Measurements from ENCODE around the gene YIPF2. TPM values are rescaled to one million over a fixed set of nuclear protein-coding genes. Genes with fewer than 3 reads are reported as not detected.

Gene YIPF2
- polyA plus RNA-seq, 1 of the 3 experiments (the other 2 are of a cell fraction) = 61.3 TPM

- Histone ChIP-seq H3K27me3 (ENCODE audit: insufficient read depth) (no peaks in the 10 kb centered on the region), H3K36me3 (replicated peaks in 1 of 2; ENCODE audit: control insufficient read depth in 1 of 2, insufficient read depth in 2 of 2, low read length in 1 of 2) (peaks cover 5 to 30% of the 10 kb centered on the region in 2 experiments)
- CTCF ChIA-PET = interaction anchor here (0.6 to 1.5 kb wide), 4 partner anchors 9 to 37 kb away, joined by 3 to 6 read pairs (median 4); no protein-coding TSS in a partner anchor
Measured at GRCh38 chr19:10907925-10908324, 20.5 kb downstream of the YIPF2 start.

GRCh38 chr19:10899151-10899653 is 29.2 kb downstream of the YIPF2 start:
- no peaks in the 10 kb centered on the region for H3K9me2 ChIP-seq
- no peak overlapping the region for H3K9ac ChIP-seq
- H4K20me1 ChIP-seq (ENCODE audit: insufficient read depth) = peaks cover 58% of the 10 kb centered on the region
- peak overlapping the region in 1 of 2 experiments; percentile 67; a peak in 2 of 4 replicates for H3K27ac ChIP-seq (ENCODE audit: low read depth in 2 of 2, low read length in 1 of 2)
- CTCF ChIA-PET = interaction anchor here (0.7 to 1.6 kb wide), 4 partner anchors 9 to 80 kb away, joined by 3 to 7 read pairs (median 4); no protein-coding TSS in a partner anchor
- H3K36me3 ChIP-seq (replicated peaks in 1 of 2; ENCODE audit: control insufficient read depth in 1 of 2, insufficient read depth in 2 of 2, low read length in 1 of 2) = no peaks in the 10 kb centered on the region
- no peaks in the 10 kb centered on the region for H3K27me3 ChIP-seq (ENCODE audit: insufficient read depth)
- POLR2A ChIA-PET = no interaction called here
- 47% methylated on average over 4 of the region's 10 CpGs for WGBS (ENCODE audit: low lambda C conversion rate)
- H3K4me3 ChIP-seq (ENCODE audit: low read depth in 2 of 2, low read length in 1 of 2) = no peak overlapping the region
- no peak overlapping the region for H2AFZ ChIP-seq (ENCODE audit: low read depth)
- no peaks in the 10 kb centered on the region for H3K9me3 ChIP-seq
- TF ChIP-seq YY1 (IDR thresholded peaks at IDR 0.05; ENCODE audit: low read depth) (no peak), IRF3 (IDR thresholded peaks at IDR 0.05; ENCODE audit: low read depth, low read length) (no peak), EP300 (IDR thresholded peaks at IDR 0.05; ENCODE audit: borderline replicate concordance in 1 of 2, low read depth in 1 of 2, low read length in 1 of 2) (peak in 1 of 2 experiments; percentile 61; a peak in 2 of 4 replicates), GATA2 (CRISPR knock-in tag; IDR thresholded peaks at IDR 0.05) (0 out of 2 replicates have a peak, but pooled peaks have one; percentile 16), TCF12 (IDR thresholded peaks at IDR 0.05) (no peak), MXI1 (IDR thresholded peaks at IDR 0.05; ENCODE audit: low read depth, low read length) (peak; percentile 64), FOXJ3 (CRISPR knock-in tag; IDR thresholded peaks at IDR 0.05) (0 out of 2 replicates have a peak, but pooled peaks have one; percentile 21), SIN3A (IDR thresholded peaks at IDR 0.05; ENCODE audit: borderline replicate concordance, low read depth, low read length) (no peak)
- DNase-seq = peak; percentile 83
- peaks cover 84% of the 10 kb centered on the region for H3K79me2 ChIP-seq (ENCODE audit: insufficient read depth)
- H3K4me1 ChIP-seq (ENCODE audit: control insufficient read depth in 1 of 2, insufficient read depth in 2 of 2, low read depth in 1 of 2, low read length in 1 of 2) = peaks cover 0 to 29% of the 10 kb centered on the region in 2 experiments; a peak in 2 of 4 replicates
- H3K4me2 ChIP-seq = no peak overlapping the region
- H3F3A ChIP-seq (replicated peaks; ENCODE audit: insufficient read depth) = no peaks in the 10 kb centered on the region

More at GRCh38 chr19:10907925-10908324, 20.5 kb downstream of the YIPF2 start:
- no peaks in the 10 kb centered on the region for H3K9me2 ChIP-seq
- no peak overlapping the region for H2AFZ ChIP-seq (ENCODE audit: low read depth)
- no peaks in the 10 kb centered on the region for H3K4me1 ChIP-seq (ENCODE audit: control insufficient read depth in 1 of 2, insufficient read depth in 2 of 2, low read depth in 1 of 2, low read length in 1 of 2)
- H3K9ac ChIP-seq = no peak overlapping the region
- H3K27ac ChIP-seq (ENCODE audit: low read depth in 2 of 2, low read length in 1 of 2) = no peak overlapping the region
- WGBS (ENCODE audit: low lambda C conversion rate) = 93% methylated on average over 5 of the region's 14 CpGs
- H3K4me3 ChIP-seq (ENCODE audit: low read depth in 2 of 2, low read length in 1 of 2) = no peak overlapping the region
- H4K20me1 ChIP-seq (ENCODE audit: insufficient read depth) = peaks cover 9% of the 10 kb centered on the region; the same call in 1 of the 2 replicates
- no peak overlapping the region for H3K4me2 ChIP-seq
- TF ChIP-seq IRF3 (IDR thresholded peaks at IDR 0.05; ENCODE audit: low read depth, low read length) (no peak), EP300 (IDR thresholded peaks at IDR 0.05; ENCODE audit: borderline replicate concordance in 1 of 2, low read depth in 1 of 2, low read length in 1 of 2) (no peak), FOSL2 (IDR thresholded peaks at IDR 0.05; ENCODE audit: borderline replicate concordance, low read depth) (no peak), CHD2 (IDR thresholded peaks at IDR 0.05; ENCODE audit: low read length, partially characterized antibody) (no peak), NFIC (IDR thresholded peaks at IDR 0.05; ENCODE audit: borderline replicate concordance) (no peak), MAX (IDR thresholded peaks at IDR 0.05; ENCODE audit: low read depth) (no peak), RAD21 (IDR thresholded peaks at IDR 0.05; ENCODE audit: low read length) (no peak), FOXJ3 (CRISPR knock-in tag; IDR thresholded peaks at IDR 0.05) (no peak), YY1 (IDR thresholded peaks at IDR 0.05; ENCODE audit: low read depth) (no peak), NRF1 (IDR thresholded peaks at IDR 0.05; ENCODE audit: low read depth, low read length) (no peak), GATA2 (CRISPR knock-in tag; IDR thresholded peaks at IDR 0.05) (no peak), ELF1 (IDR thresholded peaks at IDR 0.05) (no peak), RFX5 (IDR thresholded peaks at IDR 0.05; ENCODE audit: low read length) (no peak), POLR2AphosphoS5 (IDR thresholded peaks at IDR 0.05; ENCODE audit: low read depth, low read length) (no peak), RCOR1 (IDR thresholded peaks at IDR 0.05; ENCODE audit: low read length) (no peak), SMC3 (IDR thresholded peaks at IDR 0.05; ENCODE audit: low read depth, low read length) (no peak), TAF1 (IDR thresholded peaks at IDR 0.05; ENCODE audit: borderline replicate concordance, low read depth, low read length) (no peak), FOXM1 (IDR thresholded peaks at IDR 0.05; ENCODE audit: low read depth) (no peak), EZH2phosphoT487 (IDR thresholded peaks at IDR 0.05; ENCODE audit: borderline replicate concordance, low read depth) (no peak)
- H3K79me2 ChIP-seq (ENCODE audit: insufficient read depth) = peaks cover 22% of the 10 kb centered on the region; the same call in 1 of the 2 replicates
- no peaks in the 10 kb centered on the region for H3F3A ChIP-seq (replicated peaks; ENCODE audit: insufficient read depth)
- POLR2A ChIA-PET = no interaction called here
- DNase-seq = no peak
- no peaks in the 10 kb centered on the region for H3K9me3 ChIP-seq
